ENCODE results near the gene CHTF18. TPM values are rescaled to one million over a fixed set of nuclear protein-coding genes. Genes with fewer than 3 reads are reported as not detected.

CHTF18 gene
- total RNA-seq, 2 experiments from 2014 or later: 125 to 146 TPM

DNA sequence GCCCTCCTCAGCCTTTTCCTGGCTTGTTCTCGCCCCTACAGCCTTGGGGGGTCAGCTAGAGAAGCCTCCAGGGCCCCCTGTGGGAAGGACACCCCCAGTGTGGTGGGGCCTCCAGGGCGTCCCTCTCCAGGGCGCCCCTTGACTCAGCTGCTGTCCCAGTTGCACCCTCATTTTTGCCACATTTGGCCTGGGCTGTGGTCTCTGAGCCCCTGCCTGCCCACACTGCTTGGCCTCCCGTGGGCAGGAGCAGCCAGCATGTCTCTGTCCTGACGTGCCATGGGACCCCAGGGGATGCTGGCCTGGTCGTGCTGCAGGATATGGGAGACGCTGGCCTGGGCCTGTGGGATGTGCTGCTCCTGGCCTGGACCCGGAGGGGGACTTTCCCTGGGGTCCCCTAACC lies 5.0 kb downstream of the CHTF18 start:
- CTCF ChIA-PET (ENCODE audit: unreplicated experiment): no interaction called here
- no peak overlapping the region for H3K4me3 ChIP-seq (ENCODE audit: low read depth, low read length, poor library complexity, severe bottlenecking)
- no peak overlapping the region for H3K4me2 ChIP-seq (ENCODE audit: low read length)
- intact Hi-C loops (cut with micrococcal nuclease; ENCODE audit: unreplicated experiment): no loop called here
- peaks cover 71% of the 10 kb centered on the region for H3K36me3 ChIP-seq (ENCODE audit: insufficient read depth, low read length)
- no peaks in the 10 kb centered on the region for H4K20me1 ChIP-seq (ENCODE audit: insufficient read depth, low read length)
- POLR2A ChIA-PET: no interaction called here
- no peak overlapping the region for H2AFZ ChIP-seq (ENCODE audit: low read length)
- no peak for TF ChIP-seq CTCF (conservative IDR thresholded peaks at IDR 0.05; ENCODE audit: low read length)
- TF ChIP-seq EZH2phosphoT487 (IDR thresholded peaks at IDR 0.05; ENCODE audit: borderline replicate concordance, low read depth, low read length): no peak
- BruUV-seq (replicated peaks): no TSS peak
- peaks cover 11% of the 10 kb centered on the region for H3K4me1 ChIP-seq (ENCODE audit: insufficient read depth, low read length, poor library complexity, severe bottlenecking)
- DNase-seq (ENCODE audit: low spot score): no peak
- peaks cover 12% of the 10 kb centered on the region for H3K79me2 ChIP-seq (ENCODE audit: insufficient read depth, low read depth, low read length)
- no peak overlapping the region for H3K27ac ChIP-seq (ENCODE audit: low read depth, low read length, poor library complexity, severe bottlenecking)
- H3K9me3 ChIP-seq (ENCODE audit: low read length): no peaks in the 10 kb centered on the region
- no peaks in the 10 kb centered on the region for H3K9me2 ChIP-seq (ENCODE audit: insufficient read depth, low read length)

- POLR2A ChIA-PET: no interaction called here
Observed at GRCh38 chr16:794091-794822, 5.8 kb downstream of the CHTF18 start.

More at GRCh38 chr16:794091-794822, 5.8 kb downstream of the CHTF18 start:
- H3K27ac ChIP-seq (ENCODE audit: low read depth, low read length, poor library complexity, severe bottlenecking): no peak overlapping the region
- peaks cover 74% of the 10 kb centered on the region for H3K36me3 ChIP-seq (ENCODE audit: insufficient read depth, low read length)
- H3K79me2 ChIP-seq (ENCODE audit: insufficient read depth, low read depth, low read length): peaks cover 4% of the 10 kb centered on the region
- H3K4me2 ChIP-seq (ENCODE audit: low read length): no peak overlapping the region
- no peaks in the 10 kb centered on the region for H3K9me3 ChIP-seq (ENCODE audit: low read length)
- no peaks in the 10 kb centered on the region for H3K9me2 ChIP-seq (ENCODE audit: insufficient read depth, low read length)
- TF ChIP-seq EZH2phosphoT487 (IDR thresholded peaks at IDR 0.05; ENCODE audit: borderline replicate concordance, low read depth, low read length): no peak
- no peak for TF ChIP-seq CTCF (conservative IDR thresholded peaks at IDR 0.05; ENCODE audit: low read length)
- CTCF ChIA-PET (ENCODE audit: unreplicated experiment): no interaction called here
- intact Hi-C loops (cut with micrococcal nuclease; ENCODE audit: unreplicated experiment): no loop called here
- no peaks in the 10 kb centered on the region for H4K20me1 ChIP-seq (ENCODE audit: insufficient read depth, low read length)
- no peak for DNase-seq (ENCODE audit: low spot score)
- H3K4me3 ChIP-seq (ENCODE audit: low read depth, low read length, poor library complexity, severe bottlenecking): no peak overlapping the region
- H3K4me1 ChIP-seq (ENCODE audit: insufficient read depth, low read length, poor library complexity, severe bottlenecking): peaks cover 11% of the 10 kb centered on the region
- BruUV-seq (replicated peaks): no TSS peak
- H2AFZ ChIP-seq (ENCODE audit: low read length): no peak overlapping the region

All from OCI-LY7 (cell line).